Trophoblast cell (in vitro differentiated cells and primary cell): ENCODE results near the gene SHPK. TPM values are rescaled to one million over a fixed set of nuclear protein-coding genes. Genes with fewer than 3 reads are reported as not detected.

Experiments
- DNase-seq, 2 donors: peaks; one replicate each; pipeline ENCODE4 v3.0.0-alpha.2; 2016
- H2AFZ ChIP-seq: 2 replicates; pipeline ENCODE4 v1.6.1; 2013; ENCODE audit warnings: low read length, moderate library complexity, mild to moderate bottlenecking; ENCODE audit not compliant: insufficient read depth, poor library complexity
- H2AK5ac ChIP-seq: 2 replicates; pipeline ENCODE4 v1.6.1; 2013; ENCODE audit warnings: mild to moderate bottlenecking, low read length
- H2BK120ac ChIP-seq: 2 replicates; pipeline ENCODE4 v1.6.1; 2013; ENCODE audit warnings: low read length, mild to moderate bottlenecking, moderate library complexity; ENCODE audit not compliant: insufficient read depth, poor library complexity
- H2BK12ac ChIP-seq: 2 replicates; pipeline ENCODE4 v1.6.1; 2013; ENCODE audit warnings: mild to moderate bottlenecking, low read length, moderate library complexity
- H2BK5ac ChIP-seq: 2 replicates; pipeline ENCODE4 v1.6.1; 2013; ENCODE audit warnings: low read length, low read depth, moderate library complexity, mild to moderate bottlenecking; ENCODE audit not compliant: poor library complexity
- H3K14ac ChIP-seq: 2 replicates; pipeline ENCODE4 v1.6.1; 2013; ENCODE audit warnings: mild to moderate bottlenecking, low read length
- H3K18ac ChIP-seq: 2 replicates; pipeline ENCODE4 v1.6.1; 2013; ENCODE audit warnings: mild to moderate bottlenecking, low read length
- H3K23ac ChIP-seq: 2 replicates; pipeline ENCODE4 v1.6.1; 2013; ENCODE audit warnings: low read length
- H3K27ac ChIP-seq: 2 replicates; pipeline ENCODE4 v1.5.1; 2013; ENCODE audit warnings: low read depth, mild to moderate bottlenecking, inconsistent platforms, low read length, moderate library complexity
- H3K27me3 ChIP-seq: 2 replicates; pipeline ENCODE4 v1.6.1; 2013; ENCODE audit warnings: inconsistent platforms, mild to moderate bottlenecking, low read length, moderate library complexity; ENCODE audit not compliant: insufficient read depth
- H3K36me3 ChIP-seq, 2 experiments: 1 replicate in 1 of 2; 2 replicates in 1 of 2; pipeline ENCODE4 v1.6.1; 2013; ENCODE audit warnings: low read length in 2 of 2, mild to moderate bottlenecking in 2 of 2, moderate library complexity in 1 of 2; ENCODE audit not compliant: insufficient read depth in 2 of 2, control insufficient read depth in 1 of 2
- H3K4ac ChIP-seq: 2 replicates; pipeline ENCODE4 v1.6.1; 2013; ENCODE audit warnings: low read depth, mild to moderate bottlenecking, low read length, moderate library complexity
- H3K4me1 ChIP-seq, 2 experiments: 1 replicate in 1 of 2; 2 replicates in 1 of 2; pipeline ENCODE4 v1.6.1; 2013; ENCODE audit warnings: low read length in 2 of 2, mild to moderate bottlenecking in 2 of 2, moderate library complexity in 1 of 2; ENCODE audit not compliant: insufficient read depth in 2 of 2, control insufficient read depth in 1 of 2
- H3K4me2 ChIP-seq: 2 replicates; pipeline ENCODE4 v1.6.1; 2013; ENCODE audit warnings: inconsistent platforms, mild to moderate bottlenecking, low read length, moderate library complexity
- H3K4me3 ChIP-seq: 2 replicates; pipeline ENCODE4 v1.5.1; 2013; ENCODE audit warnings: mild to moderate bottlenecking, low read depth, low read length, inconsistent platforms
- H3K79me1 ChIP-seq: one replicate; pipeline ENCODE4 v1.6.1; 2013; ENCODE audit warnings: low read length
- H3K79me2 ChIP-seq: 2 replicates; pipeline ENCODE4 v1.6.1; 2013; ENCODE audit warnings: low read length, mild to moderate bottlenecking; ENCODE audit not compliant: control insufficient read depth, insufficient read depth, poor library complexity
- H3K9ac ChIP-seq: 2 replicates; pipeline ENCODE4 v1.6.1; 2013; ENCODE audit warnings: mild to moderate bottlenecking, low read length
- H3K9me3 ChIP-seq: 2 replicates; pipeline ENCODE4 v1.6.1; 2013; ENCODE audit warnings: low read depth, mild to moderate bottlenecking, control low read depth, inconsistent platforms, low read length; ENCODE audit not compliant: insufficient read depth
- H4K12ac ChIP-seq: 2 replicates; pipeline ENCODE4 v1.6.1; 2013; ENCODE audit warnings: low read depth, mild to moderate bottlenecking, low read length, moderate library complexity
- H4K8ac ChIP-seq: 2 replicates; pipeline ENCODE4 v1.6.1; 2013; ENCODE audit warnings: low read depth, mild to moderate bottlenecking, low read length, moderate library complexity
- H4K91ac ChIP-seq: one replicate; pipeline ENCODE4 v1.6.1; 2013; ENCODE audit warnings: low read depth, mild to moderate bottlenecking, low read length, moderate library complexity
- WGBS: extraction: QIAGEN DNeasy Blood & Tissue Kit; methylation state at CpG from one replicate; pipeline ENCODE4 v1.1.7; 2013; ENCODE audit warnings: missing lambda C conversion rate; ENCODE audit not compliant: insufficient read length, insufficient coverage; ENCODE audit errors: extremely low coverage; 5-methylcytosine and 5-hydroxymethylcytosine counted together
- polyA plus RNA-seq: library from polyadenylated mRNA; stranded (reverse); fragments of 200-250 nt; gene quantifications from 2 replicates; pipeline ENCODE4 v1.2.3, GENCODE V29; 2013

Gene SHPK
- 6.7 and 6.9 TPM in 2 replicates for polyA plus RNA-seq

GRCh38 chr17:3636154-3636907, at the start of gene SHPK, which contains the start of gene CTNS:
TSS of gene SHPK (minus strand) at chr17:3636250. CDS start at chr17:3636219, 31 bp downstream.
TSS of gene CTNS (plus strand) at chr17:3636760. CDS start at chr17:3640207, 3,447 bp downstream.
- DNase-seq = peak; percentile 98 to 99
- H3K79me2 ChIP-seq = peaks cover 10% of the 10 kb centered on the region
- no peaks in the 10 kb centered on the region for H3K9me3 ChIP-seq
- WGBS = no CpG with 5 or more reads among the region's 68 CpGs
- H3K9ac ChIP-seq = peak within 1 kb of the TSS; percentile 91
- peak within 1 kb of the TSS; percentile 99 for H2BK5ac ChIP-seq
- peak within 1 kb of the TSS; percentile 85 for H3K4ac ChIP-seq
- H3K18ac ChIP-seq = peak within 1 kb of the TSS; percentile 93
- peak within 1 kb of the TSS; percentile 98 for H4K8ac ChIP-seq
- peak within 1 kb of the TSS; percentile 97 for H4K12ac ChIP-seq
- H2BK120ac ChIP-seq = peak within 1 kb of the TSS; percentile 97
- H3K79me1 ChIP-seq = peaks cover 5% of the 10 kb centered on the region
- peak within 1 kb of the TSS; percentile 95 for H2AFZ ChIP-seq
- peak within 1 kb of the TSS; percentile 96 for H3K27ac ChIP-seq
- H3K14ac ChIP-seq = peak within 1 kb of the TSS; percentile 98
- peak within 1 kb of the TSS; percentile 97 for H4K91ac ChIP-seq
- peaks cover 2 to 4% of the 10 kb centered on the region in 2 experiments for H3K4me1 ChIP-seq
- H3K36me3 ChIP-seq = peaks cover 8 to 14% of the 10 kb centered on the region in 2 experiments
- peak within 1 kb of the TSS; percentile 82 for H3K4me2 ChIP-seq
- no peak within 1 kb of the TSS for H3K23ac ChIP-seq
- H3K27me3 ChIP-seq = no peaks in the 10 kb centered on the region
- peak within 1 kb of the TSS; percentile 97 for H3K4me3 ChIP-seq
- H2AK5ac ChIP-seq = no peak within 1 kb of the TSS
- H2BK12ac ChIP-seq = peak within 1 kb of the TSS; percentile 62

- no peak overlapping the region for H3K4ac ChIP-seq
- H3K9ac ChIP-seq = no peak overlapping the region
- WGBS = no CpG with 5 or more reads among the region's 13 CpGs
- no peak overlapping the region for H3K4me2 ChIP-seq
- no peaks in the 10 kb centered on the region for H3K36me3 ChIP-seq
- H2BK120ac ChIP-seq = no peak overlapping the region
- H3K18ac ChIP-seq = no peak overlapping the region
- H3K23ac ChIP-seq = no peak overlapping the region
- H3K4me1 ChIP-seq = no peaks in the 10 kb centered on the region
- H3K27ac ChIP-seq = no peak overlapping the region
- no peak overlapping the region for H2BK12ac ChIP-seq
- H3K9me3 ChIP-seq = peaks cover 2% of the 10 kb centered on the region
- no peaks in the 10 kb centered on the region for H3K79me2 ChIP-seq
- no peak overlapping the region for H2BK5ac ChIP-seq
- no peak overlapping the region for H4K91ac ChIP-seq
- no peak overlapping the region for H2AK5ac ChIP-seq
- H3K79me1 ChIP-seq = no peaks in the 10 kb centered on the region
- no peak overlapping the region for H4K8ac ChIP-seq
- no peak overlapping the region for H3K4me3 ChIP-seq
- no peak overlapping the region for H4K12ac ChIP-seq
- H3K14ac ChIP-seq = no peak overlapping the region
- DNase-seq = no peak
- no peak overlapping the region for H2AFZ ChIP-seq
- H3K27me3 ChIP-seq = no peaks in the 10 kb centered on the region
Observed at GRCh38 chr17:3685174-3685573, 49.1 kb upstream of the SHPK start.

- Histone ChIP-seq H2BK120ac (no peak overlapping the region), H3K36me3 (no peaks in the 10 kb centered on the region), H3K18ac (no peak overlapping the region), H2BK12ac (no peak overlapping the region), H3K27me3 (no peaks in the 10 kb centered on the region), H3K9me3 (no peaks in the 10 kb centered on the region), H3K9ac (no peak overlapping the region), H3K4ac (no peak overlapping the region), H3K4me2 (no peak overlapping the region), H3K79me2 (no peaks in the 10 kb centered on the region), H2AK5ac (no peak overlapping the region), H3K23ac (no peak overlapping the region), H4K8ac (no peak overlapping the region), H4K12ac (no peak overlapping the region), H2BK5ac (no peak overlapping the region), H3K14ac (no peak overlapping the region), H3K4me3 (no peak overlapping the region), H3K4me1 (no peaks in the 10 kb centered on the region), H4K91ac (no peak overlapping the region), H2AFZ (no peak overlapping the region), H3K27ac (no peak overlapping the region), H3K79me1 (no peaks in the 10 kb centered on the region)
- DNase-seq = peak in 1 of 2 donors; percentile 60
- no CpG with 5 or more reads among the region's 10 CpGs for WGBS
Observed at GRCh38 chr17:3683054-3683511, 47.0 kb upstream of the SHPK start.

- H3K9ac ChIP-seq = no peak overlapping the region
- no peak overlapping the region for H4K12ac ChIP-seq
- no peak overlapping the region for H3K4ac ChIP-seq
- H3K79me1 ChIP-seq = no peaks in the 10 kb centered on the region
- H2AK5ac ChIP-seq = no peak overlapping the region
- H2AFZ ChIP-seq = no peak overlapping the region
- no peak overlapping the region for H2BK5ac ChIP-seq
- no peak overlapping the region for H2BK120ac ChIP-seq
- H3K9me3 ChIP-seq = no peaks in the 10 kb centered on the region
- H3K23ac ChIP-seq = no peak overlapping the region
- no peak overlapping the region for H3K4me2 ChIP-seq
- H4K8ac ChIP-seq = no peak overlapping the region
- H4K91ac ChIP-seq = no peak overlapping the region
- WGBS = no CpG with 5 or more reads among the region's 12 CpGs
- H3K79me2 ChIP-seq = no peaks in the 10 kb centered on the region
- no peaks in the 10 kb centered on the region for H3K36me3 ChIP-seq
- H2BK12ac ChIP-seq = no peak overlapping the region
- no peak overlapping the region for H3K27ac ChIP-seq
- no peaks in the 10 kb centered on the region for H3K4me1 ChIP-seq
- H3K18ac ChIP-seq = no peak overlapping the region
- H3K14ac ChIP-seq = no peak overlapping the region
- no peaks in the 10 kb centered on the region for H3K27me3 ChIP-seq
- no peak overlapping the region for H3K4me3 ChIP-seq
- no peak for DNase-seq
Observed at GRCh38 chr17:3682033-3682432, 46.0 kb upstream of the SHPK start.
